ENCODE data around the gene NDUFAF8. TPM values are rescaled to one million over a fixed set of nuclear protein-coding genes. Genes with fewer than 3 reads are reported as not detected.

Gene NDUFAF8
- total RNA-seq, 1 donor, result 9.3 TPM

DNA sequence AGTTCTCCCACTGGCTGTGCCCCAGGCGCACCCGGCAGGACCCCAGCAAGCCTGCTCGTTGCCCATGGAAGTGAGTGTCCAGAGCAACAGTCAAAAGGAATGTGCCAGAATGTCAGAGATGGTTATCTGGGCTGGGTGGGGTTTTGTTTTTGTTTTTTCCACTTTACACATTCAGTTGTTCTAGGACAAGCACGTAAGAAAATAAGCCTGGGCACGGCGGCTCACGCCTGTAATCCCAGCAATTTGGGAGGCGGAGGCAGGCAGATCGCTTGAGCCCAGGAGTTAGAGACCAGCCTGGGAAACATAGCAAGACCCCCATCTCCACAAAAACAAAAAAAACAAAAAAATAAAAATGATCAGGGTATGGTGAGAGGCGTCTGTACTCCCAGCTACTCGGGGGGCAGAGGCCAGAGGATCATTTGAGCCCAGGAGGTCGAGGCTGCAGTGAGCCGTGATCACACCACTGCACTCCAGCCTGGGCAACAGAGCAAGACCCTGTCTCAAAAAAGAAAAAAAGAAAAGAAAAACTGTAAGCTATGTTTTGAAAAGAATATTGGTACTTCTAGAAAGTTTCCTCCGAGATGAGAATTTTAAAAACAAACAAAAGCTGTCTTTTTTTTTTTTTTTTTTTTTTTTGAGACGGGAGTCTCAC lies 8.3 kb downstream of the NDUFAF8 start:
- peaks cover 5% of the 10 kb centered on the region for H3K4me1 ChIP-seq (ENCODE audit: insufficient read depth, low read length)
- H3K27me3 ChIP-seq (ENCODE audit: insufficient read depth, low read length), result no peaks in the 10 kb centered on the region
- H3K4me3 ChIP-seq (ENCODE audit: low read length), result no peak overlapping the region
- H3K9me3 ChIP-seq (ENCODE audit: low read depth, low read length), result no peaks in the 10 kb centered on the region

DNA sequence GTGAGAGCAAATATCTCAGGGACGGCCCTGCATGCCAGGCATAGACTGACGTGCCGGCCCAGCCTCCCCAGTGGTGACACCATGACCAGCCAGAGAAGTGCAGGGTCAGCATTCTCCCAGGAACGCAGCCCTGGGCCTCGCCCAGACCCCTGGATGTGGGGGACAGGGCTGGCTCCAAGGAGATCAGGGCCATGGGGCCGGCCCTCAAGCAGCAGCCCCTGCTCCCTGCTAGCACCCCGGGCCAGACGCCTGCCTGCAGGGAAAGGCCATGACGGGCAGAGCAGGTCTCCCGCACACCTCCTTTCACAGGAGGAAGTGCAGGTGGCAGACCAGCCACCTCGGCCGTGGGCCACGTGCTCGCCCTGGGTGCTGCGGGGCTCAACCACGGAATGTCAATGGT lies 9.5 kb downstream of the NDUFAF8 start:
- Histone ChIP-seq H3K9me3 (ENCODE audit: low read depth, low read length) (no peaks in the 10 kb centered on the region), H3K4me3 (ENCODE audit: low read length) (no peak overlapping the region), H3K4me1 (ENCODE audit: insufficient read depth, low read length) (peaks cover 7% of the 10 kb centered on the region), H3K27me3 (ENCODE audit: insufficient read depth, low read length) (no peaks in the 10 kb centered on the region)

DNA sequence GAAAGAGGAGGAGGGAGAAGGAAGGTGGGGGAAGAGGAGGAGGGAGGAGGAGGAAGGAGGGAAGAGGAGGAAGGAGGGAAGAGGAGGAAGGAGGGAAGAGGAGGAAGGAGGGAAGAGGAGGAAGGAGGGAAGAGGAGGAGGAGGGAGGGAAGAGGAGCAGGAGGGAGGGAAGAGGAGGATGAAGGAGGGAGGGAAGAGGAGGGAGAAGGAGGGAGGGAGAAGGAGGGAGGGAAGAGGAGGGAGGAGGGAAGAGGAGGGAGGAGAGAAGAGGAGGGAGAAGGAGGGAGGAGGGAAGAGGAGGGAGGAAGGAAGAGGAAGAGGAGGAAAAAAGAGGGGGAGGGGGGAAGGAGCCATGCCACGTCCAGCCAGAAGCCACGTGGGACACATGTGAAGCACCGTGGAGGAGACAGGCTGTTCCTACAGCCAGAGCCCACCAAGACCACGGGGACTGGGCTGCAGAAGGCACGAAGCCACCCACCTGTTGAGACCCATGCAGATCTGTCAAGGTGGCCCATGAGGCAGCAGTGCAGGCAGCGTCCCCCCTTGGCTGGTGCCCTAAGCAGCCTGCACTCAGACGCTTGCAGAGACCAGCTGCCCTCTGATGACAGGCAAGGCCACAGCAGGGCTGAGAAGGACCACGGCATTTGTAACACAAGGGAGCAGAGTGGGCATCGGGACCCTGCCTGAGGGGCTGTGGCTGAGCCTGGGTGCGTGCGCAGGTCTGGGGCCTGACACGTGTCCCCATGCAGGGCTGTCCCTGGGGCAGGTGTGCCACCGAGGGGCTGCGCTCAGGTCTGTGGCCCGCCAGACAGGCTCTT lies 10.3 kb downstream of the NDUFAF8 start:
- H3K9me3 ChIP-seq (ENCODE audit: low read depth, low read length), result no peaks in the 10 kb centered on the region
- H3K4me1 ChIP-seq (ENCODE audit: insufficient read depth, low read length), result peaks cover 8% of the 10 kb centered on the region

DNA sequence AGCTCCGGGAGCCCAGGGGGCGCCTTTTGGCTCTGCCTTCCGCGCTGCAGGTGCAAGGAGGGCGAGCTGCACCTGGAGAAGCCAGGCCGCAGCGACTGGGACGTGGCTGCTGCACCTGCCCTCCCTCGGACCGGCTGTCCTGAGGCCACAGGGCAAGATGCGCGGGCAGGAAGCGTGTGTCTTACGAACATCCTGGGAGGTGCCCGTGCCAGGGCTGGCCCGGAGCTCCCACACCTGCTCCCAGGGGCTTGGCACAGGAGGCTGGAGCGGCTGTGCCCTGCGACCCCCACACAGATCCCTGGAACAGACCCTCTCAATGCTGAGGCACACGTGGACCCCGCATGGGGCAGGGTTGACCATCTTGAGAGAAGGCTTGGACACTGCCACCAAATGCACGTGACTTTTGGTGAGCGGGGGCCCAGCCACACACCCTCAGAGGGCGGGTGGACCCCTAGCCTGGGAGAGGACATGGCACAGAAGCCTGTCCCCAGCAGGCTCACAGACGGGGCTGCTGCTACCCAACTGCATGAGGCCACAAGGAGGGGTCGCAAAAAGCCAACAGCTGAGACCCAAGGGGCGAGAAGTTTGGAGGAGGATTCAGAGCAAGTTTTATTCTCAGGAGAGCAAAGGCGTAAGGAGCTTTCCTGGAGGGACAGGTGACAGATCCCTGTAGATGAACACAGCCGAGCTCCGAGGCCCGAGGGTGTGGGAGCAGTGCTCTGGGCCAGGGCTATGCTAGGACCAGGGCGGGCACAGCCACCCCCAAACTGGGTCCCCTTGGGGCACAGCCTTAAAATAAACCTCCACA lies 11.4 kb downstream of the NDUFAF8 start:
- H3K27me3 ChIP-seq (ENCODE audit: insufficient read depth, low read length), result no peaks in the 10 kb centered on the region
- H3K4me1 ChIP-seq (ENCODE audit: insufficient read depth, low read length), result peaks cover 19% of the 10 kb centered on the region
- H3K9me3 ChIP-seq (ENCODE audit: low read depth, low read length), result no peaks in the 10 kb centered on the region
- H3K4me3 ChIP-seq (ENCODE audit: low read length), result no peak overlapping the region

More for the DNA sequence above, 10.3 kb downstream of the NDUFAF8 start:
- no peak overlapping the region for H3K4me3 ChIP-seq (ENCODE audit: low read length)
- no peaks in the 10 kb centered on the region for H3K27me3 ChIP-seq (ENCODE audit: insufficient read depth, low read length)

- H3K4me3 ChIP-seq (ENCODE audit: low read length), result no peak overlapping the region
- no peaks in the 10 kb centered on the region for H3K9me3 ChIP-seq (ENCODE audit: low read depth, low read length)
- H3K4me1 ChIP-seq (ENCODE audit: insufficient read depth, low read length), result peaks cover 23% of the 10 kb centered on the region
- no peaks in the 10 kb centered on the region for H3K27me3 ChIP-seq (ENCODE audit: insufficient read depth, low read length)
These were observed 12.1 kb downstream of the NDUFAF8 start for GRCh38 chr17:81251094-81251708.

DNA sequence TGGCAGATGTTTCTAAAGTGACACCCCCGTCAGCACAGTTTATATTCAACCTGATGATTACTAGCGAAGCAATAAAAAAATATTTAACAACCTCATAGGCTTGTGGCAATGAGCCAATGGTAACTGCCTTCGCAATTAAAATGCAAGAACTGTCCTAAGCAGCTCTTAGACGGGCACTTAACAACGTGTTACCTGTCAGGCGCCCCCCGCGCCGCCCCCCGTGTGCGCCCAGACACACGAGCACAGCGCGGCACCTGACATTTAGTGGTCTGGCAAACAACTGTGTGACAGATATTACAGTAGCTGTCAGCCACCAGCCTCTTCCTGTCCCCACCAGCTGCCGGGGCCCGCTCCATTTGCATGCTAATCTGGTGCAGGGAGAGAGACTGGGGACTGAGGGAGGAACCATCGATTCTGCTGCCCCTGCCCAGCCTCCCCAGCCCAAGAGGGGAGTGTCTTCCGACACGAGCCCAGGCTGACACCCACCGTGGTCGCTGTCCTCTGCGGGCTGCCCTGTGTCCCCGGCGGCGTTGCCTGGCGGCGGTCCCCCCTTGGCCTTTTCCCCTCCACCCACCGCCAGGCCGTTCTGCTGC lies 12.7 kb downstream of the NDUFAF8 start:
- Histone ChIP-seq H3K4me3 (ENCODE audit: low read length) (no peak overlapping the region), H3K27me3 (ENCODE audit: insufficient read depth, low read length) (no peaks in the 10 kb centered on the region), H3K9me3 (ENCODE audit: low read depth, low read length) (no peaks in the 10 kb centered on the region), H3K4me1 (ENCODE audit: insufficient read depth, low read length) (peaks cover 23% of the 10 kb centered on the region)

DNA sequence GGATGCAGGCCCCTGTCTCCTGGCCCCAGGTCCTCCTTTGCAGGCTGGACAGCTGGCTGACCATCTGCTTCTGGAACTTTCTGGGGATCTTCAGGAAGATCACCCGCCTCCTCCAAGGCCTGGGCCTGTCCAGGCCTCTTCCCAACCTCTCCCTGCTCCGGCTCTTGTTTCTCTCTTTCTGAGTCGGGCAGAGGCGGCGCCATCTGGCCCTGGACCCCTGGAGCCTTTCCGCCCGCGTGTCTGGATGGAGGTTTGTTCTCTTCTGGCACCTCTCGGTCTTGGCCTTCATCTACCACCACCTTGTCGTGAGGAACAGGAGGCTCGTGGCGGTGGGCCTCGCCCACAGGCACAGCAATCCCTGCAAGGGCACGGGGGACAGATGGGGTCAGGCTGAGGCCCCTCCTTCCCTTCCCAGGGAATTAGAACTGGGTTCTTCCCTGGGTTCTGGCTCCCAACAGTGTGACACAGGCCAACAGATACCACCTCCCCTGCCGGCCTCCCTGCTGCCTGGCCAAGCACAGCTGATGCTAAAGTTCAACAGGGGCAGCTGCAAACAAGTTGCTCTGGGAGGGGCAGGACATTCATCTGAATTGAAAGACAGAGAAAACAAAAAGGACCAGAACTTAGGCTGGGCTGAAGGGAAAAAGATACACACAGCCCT lies 13.3 kb downstream of the NDUFAF8 start:
- Histone ChIP-seq H3K9me3 (ENCODE audit: low read depth, low read length) (no peaks in the 10 kb centered on the region), H3K4me1 (ENCODE audit: insufficient read depth, low read length) (peaks cover 23% of the 10 kb centered on the region), H3K4me3 (ENCODE audit: low read length) (no peak overlapping the region), H3K27me3 (ENCODE audit: insufficient read depth, low read length) (no peaks in the 10 kb centered on the region)

- Histone ChIP-seq H3K9me3 (ENCODE audit: low read depth, low read length) (no peaks in the 10 kb centered on the region), H3K27me3 (ENCODE audit: insufficient read depth, low read length) (no peaks in the 10 kb centered on the region), H3K4me1 (ENCODE audit: insufficient read depth, low read length) (peaks cover 23% of the 10 kb centered on the region), H3K4me3 (ENCODE audit: low read length) (no peak overlapping the region)
These were observed 13.8 kb downstream of the NDUFAF8 start for GRCh38 chr17:81252987-81253329.

- Histone ChIP-seq H3K4me1 (ENCODE audit: insufficient read depth, low read length) (peaks cover 23% of the 10 kb centered on the region), H3K27me3 (ENCODE audit: insufficient read depth, low read length) (no peaks in the 10 kb centered on the region), H3K4me3 (ENCODE audit: low read length) (no peak overlapping the region), H3K9me3 (ENCODE audit: low read depth, low read length) (no peaks in the 10 kb centered on the region)
These were observed 14.4 kb downstream of the NDUFAF8 start for GRCh38 chr17:81253358-81254131.

GRCh38 chr17:81254955-81255717 lies 16.0 kb downstream of the NDUFAF8 start:
- Histone ChIP-seq H3K9me3 (ENCODE audit: low read depth, low read length) (no peaks in the 10 kb centered on the region), H3K27me3 (ENCODE audit: insufficient read depth, low read length) (no peaks in the 10 kb centered on the region), H3K4me1 (ENCODE audit: insufficient read depth, low read length) (peaks cover 23% of the 10 kb centered on the region), H3K4me3 (ENCODE audit: low read length) (no peak overlapping the region)

DNA sequence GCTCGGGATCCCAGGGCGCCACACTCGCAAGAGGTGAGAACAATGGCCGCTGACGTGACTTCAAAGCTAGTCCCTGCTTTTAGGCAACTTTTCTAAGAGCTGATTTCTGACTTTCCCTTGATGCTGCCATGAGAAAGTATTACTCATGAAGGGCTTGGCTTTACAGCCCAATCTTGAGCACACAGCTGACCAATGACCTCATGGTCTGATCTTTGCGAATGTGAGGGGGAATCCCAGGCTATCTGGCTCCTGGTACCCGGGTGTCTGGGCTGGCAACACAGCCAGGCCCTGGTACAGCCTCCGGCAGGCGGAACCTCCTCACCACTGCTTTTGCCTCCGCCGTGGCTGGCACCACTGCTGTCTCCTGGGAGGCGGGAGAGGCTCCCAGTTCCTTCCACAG lies 17.5 kb downstream of the NDUFAF8 start:
- Histone ChIP-seq H3K9me3 (ENCODE audit: low read depth, low read length) (no peaks in the 10 kb centered on the region), H3K4me1 (ENCODE audit: insufficient read depth, low read length) (peaks cover 23% of the 10 kb centered on the region), H3K27me3 (ENCODE audit: insufficient read depth, low read length) (no peaks in the 10 kb centered on the region), H3K4me3 (ENCODE audit: low read length) (no peak overlapping the region)

GRCh38 chr17:81257533-81257932 lies 18.4 kb downstream of the NDUFAF8 start:
- H3K27me3 ChIP-seq (ENCODE audit: insufficient read depth, low read length), result no peaks in the 10 kb centered on the region
- no peak overlapping the region for H3K4me3 ChIP-seq (ENCODE audit: low read length)
- H3K4me1 ChIP-seq (ENCODE audit: insufficient read depth, low read length), result peaks cover 17% of the 10 kb centered on the region
- H3K9me3 ChIP-seq (ENCODE audit: low read depth, low read length), result no peaks in the 10 kb centered on the region

DNA sequence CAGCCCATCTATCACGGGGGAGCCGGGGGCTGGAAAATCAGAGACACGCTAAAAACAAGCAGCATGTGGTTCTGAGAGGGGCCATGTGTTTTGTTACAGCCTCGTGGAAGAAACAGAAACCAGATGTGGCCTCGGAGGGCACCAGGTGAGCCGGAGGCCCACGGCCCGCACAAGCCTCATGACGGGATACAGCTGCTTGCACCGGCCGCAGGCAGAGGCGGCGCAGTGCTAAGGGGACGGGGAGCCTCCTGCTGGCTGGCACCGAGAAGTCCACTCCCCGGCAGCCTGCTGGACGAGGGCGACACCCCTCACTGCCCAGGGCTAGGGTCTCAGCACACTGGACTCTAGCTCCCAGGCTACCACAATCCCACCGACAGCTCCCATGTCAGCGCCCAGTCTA lies 19.2 kb downstream of the NDUFAF8 start:
- Histone ChIP-seq H3K4me1 (ENCODE audit: insufficient read depth, low read length) (peaks cover 16% of the 10 kb centered on the region), H3K9me3 (ENCODE audit: low read depth, low read length) (no peaks in the 10 kb centered on the region), H3K27me3 (ENCODE audit: insufficient read depth, low read length) (no peaks in the 10 kb centered on the region), H3K4me3 (ENCODE audit: low read length) (no peak overlapping the region)
